K562 (cell line): ENCODE measurements around the gene RAB24. TPM values are rescaled to one million over a fixed set of nuclear protein-coding genes. Genes with fewer than 3 reads are reported as not detected.
A peak's percentile ranks its signal among the peaks of the same experiment; 100 is the strongest.

Source experiments
- CC2D1A ChIP-seq: fragments of 450-650 bp; IDR thresholded peaks from 2 replicates; pipeline ENCODE4 v1.6.1; 2017; ENCODE audit warnings: mild to moderate bottlenecking
- KDM4B ChIP-seq, 2 experiments: fragments of 450-650 bp in 1 of 2; sonication (generic) in 1 of 2; IDR thresholded peaks; 2 replicates each; pipeline ENCODE4 v1.6.1; 2016 to 2017; ENCODE audit warnings: borderline replicate concordance in 2 of 2, antibody characterized with exemption in 1 of 2, low read depth in 1 of 2, mild to moderate bottlenecking in 1 of 2
- NCOR1 ChIP-seq: fragments of 450-650 bp; IDR thresholded peaks from 2 replicates; pipeline ENCODE4 v1.6.1; 2016; ENCODE audit warnings: mild to moderate bottlenecking, moderate library complexity
- NFE2 ChIP-seq: IDR thresholded peaks from 2 replicates; pipeline ENCODE4 v1.6.1; 2014; ENCODE audit warnings: antibody characterized with exemption, low read depth
- POLR2AphosphoS5 ChIP-seq: IDR thresholded peaks from 2 replicates; pipeline ENCODE4 v1.6.1; 2011; ENCODE audit warnings: mild to moderate bottlenecking, low read depth, low read length, moderate library complexity; ENCODE audit not compliant: control insufficient read depth, insufficient read depth
- SRF ChIP-seq, 2 experiments: fragments of 250-450, 450-650 bp in 1 of 2; sonication (Bioruptor Pico) in 1 of 2; sonication (generic) in 1 of 2; formaldehyde crosslinking; IDR thresholded peaks; 2 replicates each; pipeline versions ENCODE4 v1.5.0 to v1.5.1; 2020 to 2022; ENCODE audit warnings: mild to moderate bottlenecking in 1 of 2, missing genetic modification reagents in 1 of 2
- TAL1 ChIP-seq: fragments of 450-650 bp; IDR thresholded peaks from 2 replicates; pipeline ENCODE4 v1.6.1; 2016; ENCODE audit warnings: mild to moderate bottlenecking
- ZBTB1 ChIP-seq: sonication (generic); formaldehyde crosslinking; IDR thresholded peaks from 2 replicates; pipeline ENCODE4 v1.8.1; 2023; ENCODE audit warnings: missing genetic modification reagents, low read depth, mild to moderate bottlenecking, borderline replicate concordance
- ZFPM2 ChIP-seq: fragments of 250-450 bp; sonication (Bioruptor Pico); IDR thresholded peaks from 2 replicates; pipeline ENCODE4 v1.5.1; 2022; ENCODE audit warnings: mild to moderate bottlenecking
- ZNF699 ChIP-seq: fragments of 250-450 bp; sonication (Bioruptor Pico); IDR thresholded peaks from 2 replicates; pipeline ENCODE4 v1.8.0; 2021; ENCODE audit warnings: mild to moderate bottlenecking, moderate library complexity; ENCODE audit not compliant: insufficient replicate concordance
- ZNF707 ChIP-seq: fragments of 250-450 bp; sonication (Bioruptor Pico); conservative IDR thresholded peaks from 2 replicates; pipeline ENCODE4 v1.8.0; 2022; ENCODE audit warnings: inconsistent platforms, mild to moderate bottlenecking, moderate library complexity
- ZNF717 ChIP-seq: fragments of 250-450 bp; sonication (Bioruptor Pico); IDR thresholded peaks from 2 replicates; pipeline ENCODE4 v1.5.0; 2021
- ZNF780A ChIP-seq: fragments of 250-450 bp; sonication (Bioruptor Pico); IDR thresholded peaks from 2 replicates; pipeline ENCODE4 v1.5.0; 2021; ENCODE audit warnings: mild to moderate bottlenecking
- polyA plus RNA-seq, 8 experiments: library from polyadenylated mRNA; depleted of rRNA in 4 of 8; stranded (reverse) in 5 of 8; unstranded in 3 of 8; fragments of >200 nt; fragmentation: Nextera tagmentation in 2 of 8; fragmentation: Illumina TruSeq in 1 of 8; extraction: Ambion mirVana in 2 of 8; extraction: Trizol in 1 of 8; gene quantifications; 2 replicates each; pipeline versions ENCODE4 v1.2.1 to v1.2.3, GENCODE V29; 2011 to 2014; ENCODE audit warnings: inconsistent platforms in 1 of 8, missing spikeins in 1 of 8
- total RNA-seq, 7 experiments: library from RNA; depleted of rRNA in 6 of 7; stranded (reverse); fragments of >200 nt in 6 of 7; fragmentation: Illumina TruSeq in 2 of 7; extraction: Trizol in 2 of 7; gene quantifications; 2 replicates each; pipeline versions ENCODE4 v1.2.1 to v1.2.3, GENCODE V29; 2011 to 2021; ENCODE audit warnings: low replicate concordance in 1 of 7
- TF ChIP-seq, protein P1 (sequence below): sonication (generic); formaldehyde crosslinking; IDR thresholded peaks from 2 replicates; pipeline ENCODE4 v1.8.0; 2023; ENCODE audit warnings: mild to moderate bottlenecking, missing genetic modification reagents
- TF ChIP-seq, protein P2 (sequence below), 2 experiments: fragments of 150-350 bp in 1 of 2; IDR thresholded peaks; 2 replicates each; pipeline ENCODE4 v1.6.1; 2012 to 2016; ENCODE audit warnings: low read depth in 2 of 2, low read length in 2 of 2, mild to moderate bottlenecking in 1 of 2, moderate library complexity in 1 of 2
- TF ChIP-seq, protein P3 (sequence below): fragments of 250-450 bp; sonication (Bioruptor Pico); IDR thresholded peaks from 2 replicates; pipeline ENCODE4 v1.4.0; 2020; ENCODE audit warnings: mild to moderate bottlenecking
- TF ChIP-seq, protein P4 (sequence below): sonication (generic); formaldehyde crosslinking; IDR thresholded peaks from 2 replicates; pipeline ENCODE4 v1.8.1; 2023; ENCODE audit warnings: mild to moderate bottlenecking, missing genetic modification reagents
- TF ChIP-seq, protein P5 (sequence below): fragments of 450-650 bp; formaldehyde crosslinking; conservative IDR thresholded peaks from 2 replicates; pipeline ENCODE4 v1.4.0; 2022; ENCODE audit warnings: mild to moderate bottlenecking, missing genetic modification characterization

RAB24 gene
- total and polyA plus RNA-seq, 9 of the 15 experiments (the other 6 are each of a cell fraction or from before 2014, with no cell fraction given): 13.9 to 107 (median 34.8) TPM

DNA sequence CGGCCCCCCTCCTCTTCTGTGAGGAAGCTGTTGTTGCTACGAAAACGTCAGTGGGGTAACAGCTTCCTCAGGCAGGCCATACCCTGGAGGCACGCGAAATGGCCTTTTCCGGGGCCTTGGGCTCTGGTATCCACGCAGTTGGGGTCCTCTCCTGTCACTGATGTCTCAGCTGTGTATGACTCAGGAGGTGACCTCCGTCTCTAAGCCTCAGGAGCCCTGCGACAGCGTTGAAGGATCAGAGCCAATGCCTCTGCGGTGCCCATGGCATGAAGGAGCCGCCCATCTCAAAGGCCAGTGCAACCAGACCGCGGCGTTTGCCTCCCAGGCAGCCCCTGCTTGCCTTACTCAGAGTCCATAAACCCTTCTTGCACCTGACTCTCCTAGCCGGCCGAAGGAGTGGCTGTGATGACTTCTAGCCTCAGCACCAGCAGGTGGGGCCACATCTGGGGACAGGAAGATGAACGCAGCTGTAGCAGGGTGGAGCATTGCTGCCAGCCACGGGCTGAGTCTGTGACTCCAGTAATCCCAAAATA is 9.2 kb upstream of the RAB24 start (continued):
- TF ChIP-seq, protein P1, sequence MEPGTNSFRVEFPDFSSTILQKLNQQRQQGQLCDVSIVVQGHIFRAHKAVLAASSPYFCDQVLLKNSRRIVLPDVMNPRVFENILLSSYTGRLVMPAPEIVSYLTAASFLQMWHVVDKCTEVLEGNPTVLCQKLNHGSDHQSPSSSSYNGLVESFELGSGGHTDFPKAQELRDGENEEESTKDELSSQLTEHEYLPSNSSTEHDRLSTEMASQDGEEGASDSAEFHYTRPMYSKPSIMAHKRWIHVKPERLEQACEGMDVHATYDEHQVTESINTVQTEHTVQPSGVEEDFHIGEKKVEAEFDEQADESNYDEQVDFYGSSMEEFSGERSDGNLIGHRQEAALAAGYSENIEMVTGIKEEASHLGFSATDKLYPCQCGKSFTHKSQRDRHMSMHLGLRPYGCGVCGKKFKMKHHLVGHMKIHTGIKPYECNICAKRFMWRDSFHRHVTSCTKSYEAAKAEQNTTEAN: no peak
- TF ChIP-seq, protein P2, sequence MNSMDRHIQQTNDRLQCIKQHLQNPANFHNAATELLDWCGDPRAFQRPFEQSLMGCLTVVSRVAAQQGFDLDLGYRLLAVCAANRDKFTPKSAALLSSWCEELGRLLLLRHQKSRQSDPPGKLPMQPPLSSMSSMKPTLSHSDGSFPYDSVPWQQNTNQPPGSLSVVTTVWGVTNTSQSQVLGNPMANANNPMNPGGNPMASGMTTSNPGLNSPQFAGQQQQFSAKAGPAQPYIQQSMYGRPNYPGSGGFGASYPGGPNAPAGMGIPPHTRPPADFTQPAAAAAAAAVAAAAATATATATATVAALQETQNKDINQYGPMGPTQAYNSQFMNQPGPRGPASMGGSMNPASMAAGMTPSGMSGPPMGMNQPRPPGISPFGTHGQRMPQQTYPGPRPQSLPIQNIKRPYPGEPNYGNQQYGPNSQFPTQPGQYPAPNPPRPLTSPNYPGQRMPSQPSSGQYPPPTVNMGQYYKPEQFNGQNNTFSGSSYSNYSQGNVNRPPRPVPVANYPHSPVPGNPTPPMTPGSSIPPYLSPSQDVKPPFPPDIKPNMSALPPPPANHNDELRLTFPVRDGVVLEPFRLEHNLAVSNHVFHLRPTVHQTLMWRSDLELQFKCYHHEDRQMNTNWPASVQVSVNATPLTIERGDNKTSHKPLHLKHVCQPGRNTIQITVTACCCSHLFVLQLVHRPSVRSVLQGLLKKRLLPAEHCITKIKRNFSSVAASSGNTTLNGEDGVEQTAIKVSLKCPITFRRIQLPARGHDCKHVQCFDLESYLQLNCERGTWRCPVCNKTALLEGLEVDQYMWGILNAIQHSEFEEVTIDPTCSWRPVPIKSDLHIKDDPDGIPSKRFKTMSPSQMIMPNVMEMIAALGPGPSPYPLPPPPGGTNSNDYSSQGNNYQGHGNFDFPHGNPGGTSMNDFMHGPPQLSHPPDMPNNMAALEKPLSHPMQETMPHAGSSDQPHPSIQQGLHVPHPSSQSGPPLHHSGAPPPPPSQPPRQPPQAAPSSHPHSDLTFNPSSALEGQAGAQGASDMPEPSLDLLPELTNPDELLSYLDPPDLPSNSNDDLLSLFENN (IDR thresholded peaks at IDR 0.05; ENCODE audit: low read depth in 2 of 2, low read length in 2 of 2): no peak
- TF ChIP-seq, protein P3, sequence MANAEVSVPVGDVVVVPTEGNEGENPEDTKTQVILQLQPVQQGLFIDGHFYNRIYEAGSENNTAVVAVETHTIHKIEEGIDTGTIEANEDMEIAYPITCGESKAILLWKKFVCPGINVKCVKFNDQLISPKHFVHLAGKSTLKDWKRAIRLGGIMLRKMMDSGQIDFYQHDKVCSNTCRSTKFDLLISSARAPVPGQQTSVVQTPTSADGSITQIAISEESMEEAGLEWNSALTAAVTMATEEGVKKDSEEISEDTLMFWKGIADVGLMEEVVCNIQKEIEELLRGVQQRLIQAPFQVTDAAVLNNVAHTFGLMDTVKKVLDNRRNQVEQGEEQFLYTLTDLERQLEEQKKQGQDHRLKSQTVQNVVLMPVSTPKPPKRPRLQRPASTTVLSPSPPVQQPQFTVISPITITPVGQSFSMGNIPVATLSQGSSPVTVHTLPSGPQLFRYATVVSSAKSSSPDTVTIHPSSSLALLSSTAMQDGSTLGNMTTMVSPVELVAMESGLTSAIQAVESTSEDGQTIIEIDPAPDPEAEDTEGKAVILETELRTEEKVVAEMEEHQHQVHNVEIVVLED: no peak
- TF ChIP-seq ZNF780A (CRISPR knock-in tag): no peak
- TF ChIP-seq ZNF707 (CRISPR knock-in tag): no peak
- TF ChIP-seq ZNF699: no peak
- TF ChIP-seq NFE2: no peak
- TF ChIP-seq NCOR1: no peak
- TF ChIP-seq, protein P4, sequence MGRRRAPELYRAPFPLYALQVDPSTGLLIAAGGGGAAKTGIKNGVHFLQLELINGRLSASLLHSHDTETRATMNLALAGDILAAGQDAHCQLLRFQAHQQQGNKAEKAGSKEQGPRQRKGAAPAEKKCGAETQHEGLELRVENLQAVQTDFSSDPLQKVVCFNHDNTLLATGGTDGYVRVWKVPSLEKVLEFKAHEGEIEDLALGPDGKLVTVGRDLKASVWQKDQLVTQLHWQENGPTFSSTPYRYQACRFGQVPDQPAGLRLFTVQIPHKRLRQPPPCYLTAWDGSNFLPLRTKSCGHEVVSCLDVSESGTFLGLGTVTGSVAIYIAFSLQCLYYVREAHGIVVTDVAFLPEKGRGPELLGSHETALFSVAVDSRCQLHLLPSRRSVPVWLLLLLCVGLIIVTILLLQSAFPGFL: no peak
- TF ChIP-seq ZNF717 (CRISPR knock-in tag): no peak
- TF ChIP-seq SRF (CRISPR knock-in tag; IDR thresholded peaks at IDR 0.05): peak in 1 of 2 experiments; percentile 74; a peak in 1 of 4 replicates
- TF ChIP-seq, protein P5, sequence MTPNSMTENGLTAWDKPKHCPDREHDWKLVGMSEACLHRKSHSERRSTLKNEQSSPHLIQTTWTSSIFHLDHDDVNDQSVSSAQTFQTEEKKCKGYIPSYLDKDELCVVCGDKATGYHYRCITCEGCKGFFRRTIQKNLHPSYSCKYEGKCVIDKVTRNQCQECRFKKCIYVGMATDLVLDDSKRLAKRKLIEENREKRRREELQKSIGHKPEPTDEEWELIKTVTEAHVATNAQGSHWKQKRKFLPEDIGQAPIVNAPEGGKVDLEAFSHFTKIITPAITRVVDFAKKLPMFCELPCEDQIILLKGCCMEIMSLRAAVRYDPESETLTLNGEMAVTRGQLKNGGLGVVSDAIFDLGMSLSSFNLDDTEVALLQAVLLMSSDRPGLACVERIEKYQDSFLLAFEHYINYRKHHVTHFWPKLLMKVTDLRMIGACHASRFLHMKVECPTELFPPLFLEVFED (CRISPR knock-in tag): no peak
- no peak for TF ChIP-seq KDM4B (IDR thresholded peaks at IDR 0.05; ENCODE audit: borderline replicate concordance in 2 of 2, low read depth in 1 of 2)
- no peak for TF ChIP-seq TAL1
- TF ChIP-seq ZFPM2 (CRISPR knock-in tag): no peak
- TF ChIP-seq CC2D1A: no peak
- TF ChIP-seq POLR2AphosphoS5: no peak
- TF ChIP-seq ZBTB1: no peak
